Mesodermal cell (in vitro differentiated cells): Measurements from ENCODE around the gene JOSD2. TPM values are rescaled to one million over a fixed set of nuclear protein-coding genes. Genes with fewer than 3 reads are reported as not detected.

Experiments used
- H3K27ac ChIP-seq: 2 replicates; pipeline ENCODE4 v1.7.0; 2013; ENCODE audit warnings: mild to moderate bottlenecking, low read depth, low read length, moderate library complexity; ENCODE audit not compliant: severe bottlenecking
- H3K36me3 ChIP-seq: 2 replicates; pipeline ENCODE4 v1.7.1; 2013; ENCODE audit warnings: mild to moderate bottlenecking, low read length, moderate library complexity; ENCODE audit not compliant: control insufficient read depth, insufficient read depth
- H3K4me1 ChIP-seq: one replicate; pipeline ENCODE4 v1.7.1; 2013; ENCODE audit warnings: mild to moderate bottlenecking, low read length; ENCODE audit not compliant: insufficient read depth, control insufficient read depth, poor library complexity, severe bottlenecking
- H3K4me3 ChIP-seq: 2 replicates; pipeline ENCODE4 v1.7.0; 2013; ENCODE audit warnings: low read length, control low read depth, mild to moderate bottlenecking; ENCODE audit not compliant: insufficient read depth, poor library complexity, severe bottlenecking; ENCODE audit errors: extremely low read depth
- H3K9me3 ChIP-seq: 2 replicates; pipeline ENCODE4 v1.7.1; 2013; ENCODE audit warnings: mild to moderate bottlenecking, low read length, moderate library complexity; ENCODE audit not compliant: control insufficient read depth
- WGBS, 2 experiments: methylation state at CpG; one replicate each; pipeline ENCODE4 v1.1.5; 2013; ENCODE audit warnings: missing lambda C conversion rate in 2 of 2; ENCODE audit not compliant: insufficient coverage in 2 of 2; 5-methylcytosine and 5-hydroxymethylcytosine counted together
- polyA plus RNA-seq, 2 experiments: library from polyadenylated mRNA; stranded (reverse); fragments of 50-300 nt; gene quantifications; one replicate each; pipeline ENCODE4 v1.2.3, GENCODE V29; 2013

JOSD2 gene
- polyA plus RNA-seq (2013, experiment 1 of 2) = 17.1 TPM
- polyA plus RNA-seq (2013, experiment 2 of 2) = 11.3 TPM

- peak within 1 kb of the TSS; percentile 52 for H3K4me3 ChIP-seq
- no peaks in the 10 kb centered on the region for H3K9me3 ChIP-seq
- no peaks in the 10 kb centered on the region for H3K4me1 ChIP-seq
- 17 to 26% methylated on average over 55 to 64 of the region's 69 CpGs for WGBS, 2 experiments
- peak within 1 kb of the TSS; percentile 78 for H3K27ac ChIP-seq
- H3K36me3 ChIP-seq = no peaks in the 10 kb centered on the region
These were observed at the start of gene JOSD2 for GRCh38 chr19:50511069-50511822. Gene JOSD2, minus strand, starts transcription at chr19:50511191. Its CDS starts 760 bp downstream, at chr19:50510431.

GRCh38 chr19:50559636-50560035 lies 48.6 kb upstream of the JOSD2 start:
- H3K9me3 ChIP-seq = no peaks in the 10 kb centered on the region
- no peak overlapping the region for H3K4me3 ChIP-seq
- H3K27ac ChIP-seq = no peak overlapping the region
- H3K4me1 ChIP-seq = no peaks in the 10 kb centered on the region
- 66 to 71% methylated on average over 8 to 10 of the region's 10 CpGs for WGBS, 2 experiments
- H3K36me3 ChIP-seq = no peaks in the 10 kb centered on the region

GRCh38 chr19:50558449-50558848 lies 47.5 kb upstream of the JOSD2 start:
- Histone ChIP-seq H3K4me3 (no peak overlapping the region), H3K36me3 (no peaks in the 10 kb centered on the region)

GRCh38 chr19:50558039-50558438 lies 47.0 kb upstream of the JOSD2 start:
- Histone ChIP-seq H3K4me3 (no peak overlapping the region), H3K9me3 (no peaks in the 10 kb centered on the region), H3K4me1 (no peaks in the 10 kb centered on the region), H3K27ac (no peak overlapping the region), H3K36me3 (no peaks in the 10 kb centered on the region)
- 80 to 90% methylated on average over 1 of the region's 4 CpGs for WGBS, 2 experiments

More at GRCh38 chr19:50558449-50558848, 47.5 kb upstream of the JOSD2 start:
- Histone ChIP-seq H3K27ac (no peak overlapping the region), H3K9me3 (no peaks in the 10 kb centered on the region), H3K4me1 (no peaks in the 10 kb centered on the region)
- WGBS, 2 experiments = 89 to 96% methylated on average over 12 to 13 of the region's 13 CpGs

- H3K27ac ChIP-seq = no peak overlapping the region
- WGBS, 2 experiments = 42% methylated on average over 15 to 16 of the region's 20 CpGs
- H3K36me3 ChIP-seq = no peaks in the 10 kb centered on the region
- H3K4me1 ChIP-seq = no peaks in the 10 kb centered on the region
- H3K4me3 ChIP-seq = peak overlapping the region; percentile 12
- no peaks in the 10 kb centered on the region for H3K9me3 ChIP-seq
These were observed 46.1 kb upstream of the JOSD2 start for GRCh38 chr19:50557009-50557613.

- H3K4me1 ChIP-seq = peaks cover 3% of the 10 kb centered on the region
- peak overlapping the region; percentile 33 for H3K4me3 ChIP-seq
- no peak overlapping the region for H3K27ac ChIP-seq
- no peaks in the 10 kb centered on the region for H3K36me3 ChIP-seq
- 15 to 34% methylated on average over 11 to 31 of the region's 39 CpGs for WGBS, 2 experiments
- no peaks in the 10 kb centered on the region for H3K9me3 ChIP-seq
These were observed 45.5 kb upstream of the JOSD2 start for GRCh38 chr19:50556282-50557008.

- WGBS, 2 experiments = 53 to 58% methylated on average over 25 of the region's 28 CpGs
- Histone ChIP-seq H3K27ac (no peak overlapping the region), H3K9me3 (no peaks in the 10 kb centered on the region), H3K36me3 (no peaks in the 10 kb centered on the region), H3K4me3 (peak overlapping the region; percentile 33), H3K4me1 (peaks cover 5% of the 10 kb centered on the region)
These were observed 44.7 kb upstream of the JOSD2 start for GRCh38 chr19:50555450-50556281.

GRCh38 chr19:50555033-50555432 lies 44.0 kb upstream of the JOSD2 start:
- H3K4me3 ChIP-seq = no peak overlapping the region
- H3K4me1 ChIP-seq = peaks cover 5% of the 10 kb centered on the region
- H3K27ac ChIP-seq = no peak overlapping the region
- WGBS, 2 experiments = 82 to 84% methylated on average over 10 of the region's 12 CpGs
- no peaks in the 10 kb centered on the region for H3K9me3 ChIP-seq
- no peaks in the 10 kb centered on the region for H3K36me3 ChIP-seq

- no peak overlapping the region for H3K27ac ChIP-seq
- no peaks in the 10 kb centered on the region for H3K9me3 ChIP-seq
- 94% methylated on average over 9 to 10 of the region's 10 CpGs for WGBS, 2 experiments
- H3K36me3 ChIP-seq = no peaks in the 10 kb centered on the region
- H3K4me1 ChIP-seq = peaks cover 5% of the 10 kb centered on the region
- H3K4me3 ChIP-seq = no peak overlapping the region
These were observed 43.2 kb upstream of the JOSD2 start for GRCh38 chr19:50554212-50554611.

- WGBS, 2 experiments = 65 to 72% methylated on average over 13 to 19 of the region's 19 CpGs
- Histone ChIP-seq H3K9me3 (no peaks in the 10 kb centered on the region), H3K4me3 (no peak overlapping the region), H3K4me1 (peaks cover 5% of the 10 kb centered on the region), H3K27ac (no peak overlapping the region), H3K36me3 (no peaks in the 10 kb centered on the region)
These were observed 42.2 kb upstream of the JOSD2 start for GRCh38 chr19:50553134-50553703.
